ENCODE measurements around the gene SUPT3H. TPM values are rescaled to one million over a fixed set of nuclear protein-coding genes. Genes with fewer than 3 reads are reported as not detected.
"Not testable (repeated sequence)": the region's sequence is repeated elsewhere in the genome, so short reads cannot be mapped to it uniquely, and the experiment has no call there.

SUPT3H gene
- total RNA-seq, 1 donor = 22.4 TPM

DNA sequence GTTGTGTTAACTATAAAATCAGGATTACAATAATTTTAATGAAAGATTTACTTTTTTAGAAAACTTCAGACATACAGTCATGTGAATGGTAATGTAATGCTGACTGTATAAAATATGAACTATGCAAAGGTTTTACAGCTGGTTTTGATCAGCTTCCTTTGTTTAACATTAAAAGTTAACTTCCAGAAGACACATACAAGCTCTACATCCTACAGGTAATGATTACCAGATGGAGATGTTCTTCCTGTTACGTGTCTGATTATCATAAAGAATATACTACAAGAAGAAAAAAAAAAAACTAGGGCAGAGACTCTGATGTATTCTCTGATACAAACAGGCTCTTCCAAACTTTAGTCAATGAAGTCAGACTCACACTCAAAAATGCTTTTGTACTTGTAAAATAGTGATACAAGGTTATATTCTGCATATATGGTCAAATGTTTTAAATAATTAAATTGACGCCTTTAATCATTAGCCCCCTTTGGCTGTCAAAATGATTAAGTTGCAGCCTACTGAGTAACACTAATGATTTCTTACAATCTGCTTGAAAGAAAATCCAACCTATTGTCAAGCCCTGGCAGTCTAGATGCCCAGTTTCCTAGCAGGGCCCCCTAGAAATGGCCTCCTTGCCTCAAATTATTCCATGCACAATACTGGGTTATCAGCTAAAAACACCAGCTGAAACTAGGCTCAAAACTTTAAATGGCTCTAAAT is 301.4 kb downstream of the SUPT3H start:
- no peak for DNase-seq (ENCODE audit: low read depth in 2 of 3, low spot score in 2 of 3)

DNA sequence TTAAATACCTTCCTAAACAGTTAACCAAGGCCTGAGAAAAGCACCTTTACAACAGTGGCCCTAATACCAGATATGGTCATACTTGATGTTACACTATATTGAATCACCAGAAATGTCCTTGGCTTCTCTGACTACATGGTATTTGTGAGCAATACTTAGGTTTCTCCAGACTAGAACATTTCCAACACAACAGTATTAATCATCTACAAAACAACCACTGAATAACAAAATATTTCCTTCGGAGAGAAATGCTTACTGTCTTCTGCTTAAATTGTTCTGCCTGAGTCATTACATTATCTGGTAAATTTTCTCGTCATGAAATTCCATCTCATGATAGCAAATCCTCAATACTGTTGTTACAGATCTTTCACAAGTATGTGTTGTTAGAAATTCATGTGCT is 302.5 kb downstream of the SUPT3H start:
- DNase-seq (ENCODE audit: low read depth in 2 of 3, low spot score in 2 of 3) = no peak

DNA sequence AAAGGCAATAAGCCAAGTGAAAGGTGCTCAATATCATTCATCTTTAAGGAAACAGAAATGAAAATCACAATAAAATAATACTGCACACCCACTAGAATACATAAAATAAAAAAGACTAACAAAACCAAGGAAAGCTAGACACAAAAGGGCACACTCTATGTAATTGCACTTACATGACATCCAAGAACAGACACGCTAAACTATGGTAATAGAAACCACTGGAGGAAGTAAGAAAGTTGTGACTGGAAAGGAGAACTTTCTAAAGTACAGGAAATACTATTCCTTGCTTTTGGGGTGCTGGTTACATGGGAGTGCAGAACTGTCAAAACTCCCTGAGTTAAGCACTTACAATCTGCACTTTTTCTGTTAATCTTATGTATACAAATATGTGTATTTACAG is 303.3 kb downstream of the SUPT3H start:
- peak in 1 of 3 donors; percentile 3 for DNase-seq (ENCODE audit: low read depth in 2 of 3, low spot score in 2 of 3)

DNA sequence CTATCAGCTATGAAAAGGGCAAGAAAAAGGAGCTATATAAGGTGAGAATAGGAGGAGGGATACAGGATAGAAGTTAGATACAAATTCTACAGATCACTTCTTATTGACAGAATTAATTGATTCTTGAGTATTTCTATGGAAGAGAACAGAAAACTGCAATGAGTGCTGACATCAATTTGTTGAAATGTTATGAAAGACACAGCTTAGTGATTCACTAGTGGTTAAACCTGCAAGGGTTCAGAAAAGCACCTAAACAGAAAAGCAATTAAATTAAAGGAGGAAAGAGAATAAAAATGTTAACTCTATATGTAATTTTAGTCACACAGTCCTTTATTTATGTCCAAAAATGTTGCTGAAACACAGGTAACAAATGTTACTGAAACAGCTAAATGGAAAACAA is 304.0 kb downstream of the SUPT3H start:
- no peak for DNase-seq (ENCODE audit: low read depth in 2 of 3, low spot score in 2 of 3)

DNA sequence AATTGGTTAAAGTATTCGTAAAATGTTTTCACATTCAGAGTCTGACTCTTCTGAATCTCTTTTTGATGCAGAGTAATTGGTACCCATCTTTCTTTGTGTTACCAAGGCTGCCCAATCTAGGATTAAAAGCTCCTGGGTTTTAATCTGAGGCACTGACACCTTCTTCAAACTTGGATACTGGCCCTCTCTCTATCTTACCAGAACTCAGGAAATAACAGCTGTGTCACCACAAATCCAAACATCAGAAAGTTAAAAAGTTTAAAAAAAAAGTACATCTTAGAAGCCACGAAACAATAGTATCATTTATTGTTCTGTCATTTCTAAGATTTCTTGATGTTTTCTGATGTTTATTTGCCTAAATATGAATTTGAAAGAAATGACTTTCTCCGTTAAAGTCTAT is 305.1 kb downstream of the SUPT3H start:
- DNase-seq (ENCODE audit: low read depth in 2 of 3, low spot score in 2 of 3) = no peak

DNA sequence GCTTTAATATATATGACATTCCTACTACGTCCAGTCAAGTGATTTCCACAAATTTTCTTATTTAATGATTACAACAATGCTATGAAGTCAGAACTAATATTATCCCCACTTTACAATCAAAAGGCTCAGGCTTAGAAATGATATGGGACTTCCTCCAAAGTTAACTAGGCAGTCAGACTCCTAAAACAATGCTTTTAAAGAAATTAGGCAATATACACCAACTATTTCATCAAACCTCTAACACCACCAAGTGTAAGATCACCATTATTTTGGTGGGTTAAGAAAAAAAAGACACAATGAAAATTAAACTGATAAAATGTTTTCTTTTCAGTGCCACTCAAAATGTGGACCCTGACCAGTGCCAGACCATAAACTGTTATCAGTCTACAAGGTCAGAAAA is 305.7 kb downstream of the SUPT3H start:
- DNase-seq (ENCODE audit: low read depth in 2 of 3, low spot score in 2 of 3) = no peak

DNA sequence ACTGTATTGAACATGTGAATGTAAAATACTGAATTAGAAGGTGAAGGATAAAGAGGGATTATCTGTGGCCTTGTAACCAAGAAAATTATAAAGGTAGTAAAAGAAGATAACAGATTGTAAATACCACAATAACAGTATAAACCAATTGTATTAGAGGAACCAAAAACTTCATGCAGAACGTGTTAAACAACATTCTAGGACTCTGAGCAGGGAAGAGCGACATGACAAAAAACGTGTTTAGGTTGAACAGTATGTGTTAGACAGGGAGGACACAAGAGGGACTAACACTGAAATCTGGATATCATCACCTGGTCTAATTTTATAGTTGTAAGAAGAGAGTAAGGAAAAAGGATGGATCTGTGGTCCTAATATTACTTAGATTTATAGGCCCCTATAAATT is 308.6 kb downstream of the SUPT3H start:
- no peak for DNase-seq (ENCODE audit: low read depth in 2 of 3, low spot score in 2 of 3)

DNA sequence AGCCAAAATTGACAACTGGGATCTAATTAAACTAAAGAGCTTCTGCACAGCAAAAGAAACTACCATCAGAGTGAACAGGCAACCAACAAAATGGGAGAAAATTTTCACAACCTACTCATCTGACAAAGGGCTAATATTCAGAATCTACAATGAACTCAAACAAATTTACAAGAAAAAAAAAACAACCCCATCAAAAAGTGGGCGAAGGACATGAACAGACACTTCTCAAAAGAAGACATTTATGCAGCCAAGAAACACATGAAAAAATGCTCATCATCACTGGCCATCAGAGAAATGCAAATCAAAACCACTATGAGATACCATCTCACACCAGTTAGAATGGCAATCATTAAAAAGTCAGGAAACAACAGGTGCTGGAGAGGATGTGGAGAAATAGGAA is 310.3 kb downstream of the SUPT3H start:
- not testable (repeated sequence) for DNase-seq (ENCODE audit: low read depth in 2 of 3, low spot score in 2 of 3)

DNA sequence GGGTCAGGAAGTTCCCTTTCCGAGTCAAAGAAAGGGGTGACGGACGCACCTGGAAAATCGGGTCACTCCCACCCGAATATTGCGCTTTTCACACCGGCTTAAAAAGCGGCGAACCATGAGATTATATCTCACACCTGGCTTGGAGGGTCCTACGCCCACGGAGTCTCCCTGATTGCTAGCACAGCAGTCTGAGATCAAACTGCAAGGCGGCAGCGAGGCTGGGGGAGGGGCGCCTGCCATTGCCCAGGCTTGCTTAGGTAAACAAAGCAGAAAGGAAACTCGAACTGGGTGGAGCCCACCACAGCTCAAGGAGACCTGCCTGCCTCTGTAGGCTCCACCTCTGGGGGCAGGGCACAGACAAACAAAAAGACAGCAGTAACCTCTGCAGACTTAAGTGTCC is 315.1 kb downstream of the SUPT3H start:
- not testable (repeated sequence) for DNase-seq (ENCODE audit: low read depth in 2 of 3, low spot score in 2 of 3)

DNA sequence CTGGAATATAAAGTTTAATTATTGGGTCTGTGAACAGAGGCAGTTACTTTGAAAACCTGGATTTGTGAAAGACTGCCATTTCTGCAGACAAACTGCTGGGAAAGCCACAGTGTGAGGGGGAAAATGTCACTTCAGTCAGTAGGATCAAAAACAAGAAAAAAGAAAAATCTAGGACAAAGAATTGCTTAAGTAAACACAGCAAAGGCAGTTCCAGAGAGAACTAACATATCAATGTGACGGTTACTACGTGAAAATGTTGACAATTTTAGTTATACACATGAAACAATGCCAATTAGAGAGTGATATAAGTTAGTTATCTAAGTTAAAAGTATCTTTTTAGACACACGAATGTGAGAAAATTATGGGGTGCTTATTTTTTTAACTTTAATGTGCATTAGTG is 320.0 kb downstream of the SUPT3H start:
- no peak for DNase-seq (ENCODE audit: low read depth in 2 of 3, low spot score in 2 of 3)

DNA sequence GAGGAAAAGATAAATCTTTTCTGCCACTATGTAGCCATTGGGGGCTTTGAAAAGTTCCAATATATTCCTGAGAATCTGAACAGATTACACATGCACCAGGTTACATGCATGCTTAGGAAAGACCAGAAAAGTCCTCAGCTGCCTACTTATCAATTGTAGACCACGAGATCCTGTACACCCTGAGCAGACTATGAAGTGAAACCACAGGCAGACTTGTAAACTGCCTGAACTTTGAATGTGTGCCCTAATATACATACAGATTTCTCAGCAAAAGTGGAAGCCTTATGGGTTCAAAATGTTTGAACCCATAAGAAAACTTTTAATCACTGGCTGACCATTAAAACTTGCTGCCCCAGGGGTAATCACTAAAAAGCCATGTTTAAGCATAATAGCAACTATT is 323.1 kb downstream of the SUPT3H start:
- DNase-seq (ENCODE audit: low read depth in 2 of 3, low spot score in 2 of 3) = peak in 1 of 3 donors; percentile 39

DNA sequence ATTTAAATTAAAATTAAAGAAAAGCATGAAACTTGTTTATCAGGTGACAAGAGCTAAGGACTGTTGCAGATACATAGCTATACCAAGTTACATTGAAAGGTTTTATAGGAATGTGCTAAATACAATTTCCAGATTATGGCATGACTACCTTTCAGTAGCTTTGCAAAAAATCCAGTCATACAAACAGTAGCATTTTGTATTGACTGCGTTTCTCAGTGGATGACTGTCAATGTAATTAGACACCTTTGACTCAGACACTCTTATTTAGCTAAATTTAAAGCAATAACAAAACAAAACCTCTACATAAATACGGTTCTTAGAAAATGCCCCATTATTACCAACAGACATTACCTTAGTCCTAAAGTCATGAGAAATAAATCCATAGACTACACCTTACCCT is 325.4 kb downstream of the SUPT3H start:
- no peak for DNase-seq (ENCODE audit: low read depth in 2 of 3, low spot score in 2 of 3)

DNA sequence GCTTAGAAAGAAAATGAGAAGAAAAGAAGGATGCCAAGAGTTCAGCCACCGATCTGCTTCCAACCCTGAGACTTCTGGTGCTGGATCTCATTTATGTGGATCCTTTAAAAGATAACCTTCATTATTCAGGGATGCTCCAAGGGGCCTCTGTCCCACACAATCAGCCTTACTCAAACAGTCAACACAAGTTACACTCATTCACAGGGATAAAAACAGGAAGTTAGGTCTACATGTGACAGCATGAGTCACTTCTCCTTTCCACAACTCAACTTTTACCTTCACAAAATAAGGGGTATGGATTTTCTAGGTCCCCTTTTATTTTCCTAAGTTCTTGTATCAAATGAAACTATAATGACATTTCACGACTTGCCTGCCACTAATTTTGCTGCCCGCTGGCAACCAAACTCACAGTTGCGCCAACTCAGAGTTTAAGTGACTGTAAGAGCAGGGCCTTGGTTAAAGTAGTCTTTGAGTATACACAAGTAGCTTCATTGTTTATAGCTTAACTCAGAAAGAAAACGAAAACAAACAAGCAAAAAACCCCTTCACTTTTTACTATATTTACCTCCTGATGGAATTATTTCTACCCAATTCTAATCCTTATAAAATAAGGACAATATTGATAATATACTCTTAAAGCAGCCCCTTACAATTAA is 328.4 kb downstream of the SUPT3H start:
- peak in 2 of 3 donors; percentile 76 to 86 for DNase-seq (ENCODE audit: low read depth in 2 of 3, low spot score in 2 of 3)

DNA sequence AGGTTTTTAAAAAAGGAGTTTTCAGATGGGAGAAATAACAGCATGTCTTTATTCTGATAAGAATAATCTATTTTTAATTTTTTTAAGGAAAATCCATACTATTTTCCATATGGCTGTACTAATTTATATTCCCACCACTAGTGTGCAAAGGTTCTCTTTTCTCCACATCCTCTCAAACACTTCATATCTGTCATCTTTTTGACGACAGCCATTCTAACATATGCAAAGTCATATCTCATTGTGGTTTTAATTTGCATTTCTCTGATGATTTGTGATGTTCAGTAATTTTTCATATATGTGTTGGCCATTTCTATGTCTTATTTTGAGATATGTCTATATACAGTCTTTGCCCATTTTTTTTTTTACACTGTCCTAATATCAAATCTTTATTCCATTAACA is 330.2 kb downstream of the SUPT3H start:
- DNase-seq (ENCODE audit: low read depth in 2 of 3, low spot score in 2 of 3) = peak in 1 of 3 donors; percentile 13

DNA sequence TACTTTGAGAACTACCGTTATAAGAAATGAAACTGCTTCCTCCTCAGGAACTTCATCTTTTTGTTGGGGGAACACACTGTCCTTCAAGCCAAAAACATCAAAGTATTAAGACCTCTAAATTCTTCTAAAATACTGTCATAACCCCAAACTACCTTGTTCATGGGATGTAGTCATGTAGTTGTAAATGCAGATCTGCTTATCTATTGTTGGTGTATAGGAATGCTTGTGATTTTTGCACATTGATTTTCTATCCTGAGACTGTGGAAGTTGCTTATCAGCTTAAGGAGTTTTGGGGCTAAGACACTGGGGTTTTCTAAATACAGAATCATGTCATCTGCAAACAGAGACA is 332.5 kb downstream of the SUPT3H start:
- no peak for DNase-seq (ENCODE audit: low read depth in 2 of 3, low spot score in 2 of 3)

DNA sequence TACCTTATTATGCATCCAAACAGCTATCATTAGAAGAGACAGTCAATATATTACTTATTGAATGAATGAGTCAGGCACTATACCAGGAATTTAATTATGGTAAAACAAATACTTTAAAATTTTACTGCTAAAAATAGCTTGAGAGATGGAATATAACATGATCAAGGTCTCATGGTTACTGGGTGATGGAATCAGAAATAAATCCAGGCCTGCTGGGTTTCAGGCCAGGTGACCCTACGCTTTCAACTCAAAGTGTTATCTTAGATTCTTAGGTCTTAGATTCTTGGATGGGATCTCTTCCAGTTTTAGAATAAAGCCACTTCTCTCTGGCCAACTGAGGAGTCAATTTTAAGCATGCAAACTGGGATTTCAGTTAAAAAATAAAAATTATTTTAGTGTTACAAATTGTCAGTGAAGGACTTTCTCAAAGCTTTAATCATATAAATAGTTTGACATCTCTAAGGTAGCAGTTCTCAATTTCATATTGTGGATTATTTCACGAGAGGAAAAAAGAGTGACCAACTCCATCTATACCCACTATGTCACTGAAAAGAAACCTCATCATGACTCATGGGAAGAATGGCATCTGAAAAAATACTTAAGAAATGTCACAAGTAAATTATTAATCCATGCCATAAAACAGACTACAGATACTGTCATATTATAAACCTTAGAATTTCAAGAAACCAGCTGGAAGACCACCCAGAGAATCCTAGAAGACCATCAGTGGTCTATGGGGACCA is 333.1 kb downstream of the SUPT3H start:
- DNase-seq (ENCODE audit: low read depth in 2 of 3, low spot score in 2 of 3) = no peak

DNA sequence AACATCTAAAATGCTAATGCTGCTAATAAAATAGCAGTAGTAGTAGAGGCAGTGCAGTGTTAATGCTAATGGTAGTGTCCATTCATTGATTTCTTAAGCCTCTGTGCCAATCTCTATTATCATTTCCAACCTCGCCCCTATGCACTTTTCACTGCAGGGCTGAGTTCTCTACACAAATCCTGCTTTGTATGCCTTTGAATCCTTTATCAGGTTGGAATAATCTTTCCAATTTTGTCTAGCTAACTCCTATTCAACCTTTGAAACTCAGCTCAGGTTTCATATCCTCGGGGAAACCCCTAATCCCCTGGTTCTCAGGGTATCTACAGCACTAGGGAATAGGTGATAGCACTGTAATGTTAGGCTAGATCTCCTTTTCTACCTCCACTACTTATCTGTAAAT is 333.6 kb downstream of the SUPT3H start:
- DNase-seq (ENCODE audit: low read depth in 2 of 3, low spot score in 2 of 3) = no peak

DNA sequence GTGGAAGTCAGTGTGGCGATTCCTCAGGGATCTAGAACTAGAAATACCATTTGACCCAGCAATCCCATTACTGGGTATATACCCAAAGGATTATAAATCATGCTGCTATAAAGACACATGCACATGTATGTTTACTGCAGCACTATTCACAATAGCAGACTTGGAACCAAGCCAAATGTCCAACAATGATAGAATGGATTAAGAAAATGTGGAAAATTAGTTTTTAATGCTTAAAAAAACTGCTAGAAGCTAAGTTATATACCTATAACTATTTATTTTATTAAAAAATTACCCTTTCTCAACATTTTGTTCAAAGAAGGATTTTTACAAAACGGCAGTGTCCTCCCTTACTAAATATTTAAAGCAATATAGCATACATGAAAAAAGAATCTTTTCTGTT is 335.1 kb downstream of the SUPT3H start:
- not testable (repeated sequence) for DNase-seq (ENCODE audit: low read depth in 2 of 3, low spot score in 2 of 3)

DNA sequence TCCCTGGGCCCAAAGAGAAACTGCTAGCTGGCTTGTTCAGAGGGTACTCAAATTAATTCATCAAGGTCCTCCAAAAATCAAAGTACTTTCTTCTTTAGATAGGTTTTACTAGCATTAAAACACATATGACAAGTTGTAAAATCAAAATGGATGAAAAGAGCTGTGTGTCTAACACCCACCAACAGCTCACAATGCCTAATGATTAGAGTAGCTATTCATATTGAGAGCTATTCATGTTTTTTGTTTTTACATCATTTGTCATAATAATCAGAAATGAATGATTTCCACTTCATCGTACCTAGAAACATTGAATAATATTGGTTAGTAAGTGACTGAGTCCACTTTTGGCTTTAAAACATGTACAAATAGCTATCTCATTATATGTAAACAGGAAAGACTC is 339.5 kb downstream of the SUPT3H start:
- DNase-seq (ENCODE audit: low read depth in 2 of 3, low spot score in 2 of 3) = no peak

DNA sequence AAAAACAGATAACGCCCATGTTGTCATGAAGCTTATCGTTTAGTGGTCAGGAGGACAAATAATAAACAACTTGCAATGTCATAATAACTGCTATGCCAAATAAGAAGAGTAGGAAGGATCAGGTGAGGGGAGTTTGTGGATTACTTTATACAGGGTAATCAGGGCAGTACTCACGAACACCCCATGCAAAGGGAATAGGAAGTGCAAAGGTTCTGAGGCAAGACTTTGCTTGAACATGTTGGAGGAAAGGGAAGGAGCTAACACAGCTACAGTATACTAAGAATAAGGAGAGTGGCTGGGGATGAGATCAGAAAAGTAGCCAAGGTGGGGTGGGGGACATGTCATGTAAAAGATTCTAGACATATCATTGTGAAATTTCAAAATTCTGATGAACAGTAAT is 341.6 kb downstream of the SUPT3H start:
- DNase-seq (ENCODE audit: low read depth in 2 of 3, low spot score in 2 of 3) = no peak

DNA sequence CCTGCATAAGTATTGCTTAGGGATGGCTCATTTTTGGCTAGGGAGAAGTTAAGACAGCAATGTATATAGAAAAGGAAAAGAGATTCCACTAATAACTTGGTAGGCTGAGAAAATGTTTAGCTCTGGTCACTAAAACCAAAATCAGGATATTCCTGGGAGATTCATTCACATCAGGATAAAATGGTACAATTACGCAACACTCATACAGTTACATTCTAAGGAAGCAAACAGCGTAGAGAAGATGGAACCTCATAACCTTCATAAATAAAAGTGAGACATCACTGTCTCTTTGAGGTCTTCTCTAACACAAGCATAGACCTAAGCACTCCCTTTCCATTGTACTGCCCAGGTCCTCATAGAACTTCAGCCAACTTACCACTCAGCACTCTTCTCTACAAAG is 345.3 kb downstream of the SUPT3H start:
- DNase-seq (ENCODE audit: low read depth in 2 of 3, low spot score in 2 of 3) = no peak

DNA sequence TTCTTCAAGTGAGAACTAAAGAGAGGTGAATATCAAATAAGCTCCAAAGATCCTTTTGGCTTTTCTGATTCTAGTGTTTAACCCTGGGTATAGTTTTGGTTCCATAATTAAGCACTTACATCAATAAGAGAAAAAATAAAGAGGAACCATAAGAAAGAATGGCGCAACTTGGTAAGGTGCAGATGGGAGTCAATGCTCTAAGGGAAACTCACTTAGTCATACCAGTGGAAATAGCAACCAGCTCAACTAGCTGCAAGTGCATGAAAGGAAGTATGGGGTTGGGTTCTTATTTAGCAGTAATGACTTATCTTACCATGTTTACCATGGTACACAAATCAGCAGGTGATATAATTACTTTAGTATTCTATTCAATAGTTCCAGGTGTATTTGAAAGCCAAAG is 346.1 kb downstream of the SUPT3H start:
- DNase-seq (ENCODE audit: low read depth in 2 of 3, low spot score in 2 of 3) = peak in 1 of 3 donors; percentile 28
